HCT116 (cell line): ENCODE data around the gene CDCP1. TPM values are rescaled to one million over a fixed set of nuclear protein-coding genes. Genes with fewer than 3 reads are reported as not detected.

Experiments used
- ATAC-seq: fragments of 200-7000 bp; cut with Tn5 transposase; 2 replicates; pipeline ENCODE4 v1.9.1; 2020; ENCODE audit warnings: mild to moderate bottlenecking, moderate library complexity
- BruUV-seq: library from RNA; stranded (reverse); fragments of 400-500 nt; replicated peaks from 2 replicates; lab custom pipeline; 2021; lab: Mats Ljungman, UMichigan
- CTCF ChIA-PET: fragments of 300-600 bp; sonication (Branson Sonifier 250); formaldehyde crosslinking; loops from one replicate; lab custom pipeline; 2021; ENCODE audit warnings: antibody characterized with exemption; lab: Charles Lee
- POLR2A ChIA-PET: fragments of 300-600, 350-600 bp; sonication (Branson Sonifier 250); formaldehyde crosslinking; loops from one replicate; lab custom pipeline; 2021; ENCODE audit warnings: antibody characterized with exemption; lab: Charles Lee
- RAD21 ChIA-PET, 2 experiments: fragments of 300-600 bp; sonication (Branson Sonifier 250); formaldehyde crosslinking; loops; one replicate each; lab custom pipeline; 2023; ENCODE audit warnings: low total read pairs in 2 of 2; ENCODE audit not compliant: uncharacterized antibody in 2 of 2, unreplicated experiment in 2 of 2, low non-redundant PET in 1 of 2; lab: Charles Lee
- DNase-seq: peaks from one replicate; pipeline ENCODE4 v3.0.0-alpha.2; 2010; ENCODE audit warnings: low read depth, low spot score
- H2AFZ ChIP-seq: fragments of 200-600 bp; shearing (Covaris generic), sonication (generic); 2 replicates; pipeline ENCODE4 v1.6.1; 2017; ENCODE audit warnings: low read depth, mixed run types, mixed read lengths, antibody characterized with exemption, low read length; ENCODE audit not compliant: poor library complexity, severe bottlenecking
- H3K27ac ChIP-seq: 2 replicates; pipeline ENCODE4 v1.5.1; 2012; ENCODE audit warnings: low read depth, low read length
- H3K27me3 ChIP-seq: fragments of 200-600 bp; sonication (generic); 2 replicates; pipeline ENCODE4 v1.6.1; 2016; ENCODE audit warnings: mixed run types, low read length, mixed read lengths; ENCODE audit not compliant: insufficient read depth
- H3K36me3 ChIP-seq, 2 experiments: fragments of 200-500 bp in 1 of 2; fragments of 200-600 bp in 1 of 2; sonication (Bioruptor generic) in 1 of 2; sonication (generic) in 1 of 2; 2 replicates each; pipeline versions ENCODE4 v1.5.1 to v1.6.1; 2014 to 2016; ENCODE audit warnings: low read length in 2 of 2, inconsistent platforms in 1 of 2, mixed read lengths in 1 of 2, mixed run types in 1 of 2; ENCODE audit not compliant: insufficient read depth in 2 of 2, control insufficient read depth in 1 of 2
- H3K4me1 ChIP-seq, 2 experiments: fragments of 200-600 bp in 1 of 2; sonication (generic) in 1 of 2; 2 replicates each; pipeline versions ENCODE4 v1.5.1 to v1.6.1; 2012 to 2017; ENCODE audit warnings: low read length in 2 of 2, inconsistent platforms in 1 of 2, mild to moderate bottlenecking in 1 of 2, mixed read lengths in 1 of 2, mixed run types in 1 of 2, moderate library complexity in 1 of 2; ENCODE audit not compliant: insufficient read depth in 2 of 2, control insufficient read depth in 1 of 2
- H3K4me2 ChIP-seq: fragments of 200-600 bp; sonication (generic); 2 replicates; pipeline ENCODE4 v1.6.1; 2017; ENCODE audit warnings: mixed run types, low read length, mixed read lengths
- H3K4me3 ChIP-seq, 2 experiments: fragments of 200-600 bp in 1 of 2; sonication (generic) in 1 of 2; replicated peaks in 1 of 2; 2 replicates each; pipeline ENCODE4 v1.5.1; 2011 to 2016; ENCODE audit warnings: low read length in 2 of 2, control low read depth in 1 of 2, low read depth in 1 of 2, mild to moderate bottlenecking in 1 of 2, mixed read lengths in 1 of 2, mixed run types in 1 of 2
- H3K79me2 ChIP-seq: fragments of 200-600 bp; sonication (generic); 2 replicates; pipeline ENCODE4 v1.6.1; 2017; ENCODE audit warnings: mild to moderate bottlenecking, mixed run types, low read length, moderate library complexity, mixed read lengths; ENCODE audit not compliant: insufficient read depth
- H3K9ac ChIP-seq: fragments of 200-600 bp; sonication (generic); 2 replicates; pipeline ENCODE4 v1.6.1; 2016; ENCODE audit warnings: low read length, mixed read lengths
- H3K9me2 ChIP-seq: fragments of 200-600 bp; sonication (generic), shearing (Covaris generic); 2 replicates; pipeline ENCODE4 v1.6.1; 2017; ENCODE audit warnings: mixed run types, mild to moderate bottlenecking, moderate library complexity; ENCODE audit not compliant: insufficient read depth
- H3K9me3 ChIP-seq, 2 experiments: fragments of 200-500 bp in 1 of 2; fragments of 200-600 bp in 1 of 2; sonication (Bioruptor generic) in 1 of 2; sonication (generic) in 1 of 2; 2 replicates each; pipeline ENCODE4 v1.6.1; 2014 to 2017; ENCODE audit warnings: low read length in 2 of 2, mixed read lengths in 2 of 2, inconsistent platforms in 1 of 2, low read depth in 1 of 2, mild to moderate bottlenecking in 1 of 2, mixed run types in 1 of 2, moderate library complexity in 1 of 2; ENCODE audit not compliant: control insufficient read depth in 1 of 2, insufficient read depth in 1 of 2
- H4K20me1 ChIP-seq: fragments of 200-600 bp; sonication (generic), shearing (Covaris generic); 2 replicates; pipeline ENCODE4 v1.6.1; 2017; ENCODE audit warnings: mixed run types, mild to moderate bottlenecking, moderate library complexity; ENCODE audit not compliant: insufficient read depth
- ATF3 ChIP-seq: IDR thresholded peaks from 2 replicates; pipeline ENCODE4 v1.6.1; 2012
- CBX3 ChIP-seq: IDR thresholded peaks from 2 replicates; pipeline ENCODE4 v1.6.1; 2012; ENCODE audit warnings: low read depth
- CEBPB ChIP-seq: IDR thresholded peaks from 2 replicates; pipeline ENCODE4 v1.6.1; 2012; ENCODE audit warnings: low read depth
- CTCF ChIP-seq, 3 experiments: fragments of 200-600 bp in 1 of 3; sonication (generic) in 1 of 3; IDR thresholded peaks in 2 of 3; conservative IDR thresholded peaks in 1 of 3; 2 replicates each; pipeline ENCODE4 v1.5.1; 2012 to 2017; ENCODE audit warnings: low read depth in 2 of 3, low read length in 2 of 3, antibody characterized with exemption in 1 of 3, borderline replicate concordance in 1 of 3, control low read depth in 1 of 3, mild to moderate bottlenecking in 1 of 3, mixed read lengths in 1 of 3, mixed run types in 1 of 3, moderate library complexity in 1 of 3; ENCODE audit not compliant: insufficient read depth in 1 of 3
- EGR1 ChIP-seq: IDR thresholded peaks from 2 replicates; pipeline ENCODE4 v1.6.1; 2012; ENCODE audit warnings: low read depth
- EZH2 ChIP-seq: fragments of 200-600 bp; sonication (generic); IDR thresholded peaks from 2 replicates; pipeline ENCODE4 v1.6.1; 2017; ENCODE audit warnings: antibody characterized with exemption, mixed run types
- EZH2phosphoT487 ChIP-seq: fragments of 200-600 bp; IDR thresholded peaks from 2 replicates; pipeline ENCODE4 v1.6.1; 2018; ENCODE audit warnings: antibody characterized with exemption, borderline replicate concordance
- FOSL1 ChIP-seq: IDR thresholded peaks from 2 replicates; pipeline ENCODE4 v1.6.1; 2012; ENCODE audit warnings: low read depth
- JUND ChIP-seq: IDR thresholded peaks from 2 replicates; pipeline ENCODE4 v1.6.1; 2012
- MAX ChIP-seq: IDR thresholded peaks from 2 replicates; pipeline ENCODE4 v1.6.1; 2012
- POLR2A ChIP-seq: IDR thresholded peaks from 2 replicates; pipeline ENCODE4 v1.7.0; 2011; ENCODE audit warnings: borderline replicate concordance; ENCODE audit not compliant: insufficient read depth, insufficient read length; ENCODE audit errors: extremely low read depth
- POLR2AphosphoS5 ChIP-seq: IDR thresholded peaks from 2 replicates; pipeline ENCODE4 v1.6.1; 2011; ENCODE audit warnings: mild to moderate bottlenecking, low read depth, low read length, moderate library complexity
- RAD21 ChIP-seq: IDR thresholded peaks from 2 replicates; pipeline ENCODE4 v1.6.1; 2012; ENCODE audit warnings: low read depth, mild to moderate bottlenecking
- SP1 ChIP-seq: IDR thresholded peaks from 2 replicates; pipeline ENCODE4 v1.6.1; 2012; ENCODE audit warnings: low read depth
- SRF ChIP-seq: IDR thresholded peaks from 2 replicates; pipeline ENCODE4 v1.6.1; 2012; ENCODE audit warnings: low read depth
- TCF7L2 ChIP-seq: IDR thresholded peaks from 2 replicates; pipeline ENCODE4 v1.7.0; 2011; ENCODE audit warnings: borderline replicate concordance, inconsistent platforms; ENCODE audit not compliant: insufficient read depth, insufficient read length; ENCODE audit errors: extremely low read depth
- YY1 ChIP-seq: IDR thresholded peaks from 2 replicates; pipeline ENCODE4 v1.6.1; 2011; ENCODE audit warnings: low read length, low read depth, moderate library complexity, mild to moderate bottlenecking; ENCODE audit not compliant: insufficient replicate concordance; ENCODE audit errors: extremely low read depth
- ZBTB33 ChIP-seq: IDR thresholded peaks from 2 replicates; pipeline ENCODE4 v1.6.1; 2011; ENCODE audit warnings: mild to moderate bottlenecking, low read length, moderate library complexity; ENCODE audit not compliant: insufficient replicate concordance; ENCODE audit errors: extremely low read depth
- ZFX ChIP-seq: fragments of 450-650 bp; IDR thresholded peaks from 2 replicates; pipeline ENCODE4 v1.6.1; 2017
- ZNF274 ChIP-seq: fragments of 200-500 bp; sonication (Bioruptor generic); IDR thresholded peaks from 2 replicates; pipeline ENCODE4 v1.6.1; 2014; ENCODE audit warnings: mild to moderate bottlenecking, low read depth, low read length, inconsistent platforms
- intact Hi-C: fragments of 100-400 bp; cut with micrococcal nuclease; formaldehyde crosslinking; loops from 2 replicates; pipeline ENCODE4 v1.10.0; 2022
- total RNA-seq: library from RNA; stranded (reverse); gene quantifications from one replicate; pipeline ENCODE4 v1.2.1, GENCODE V29; 2021; ENCODE audit not compliant: unreplicated experiment

Gene CDCP1
- total RNA-seq, 1 experiment from 2014 or later: 196 TPM

- H2AFZ ChIP-seq: no peak overlapping the region
- CTCF ChIA-PET: no interaction called here
Observed at GRCh38 chr3:45067941-45068340, 78.2 kb downstream of the CDCP1 start.

More at GRCh38 chr3:45067941-45068340, 78.2 kb downstream of the CDCP1 start:
- Histone ChIP-seq H3K79me2 (no peaks in the 10 kb centered on the region), H3K9me3 (no peaks in the 10 kb centered on the region), H4K20me1 (no peaks in the 10 kb centered on the region), H3K4me3 (no peak overlapping the region), H3K4me1 (peaks cover 0 to 32% of the 10 kb centered on the region in 2 experiments; a peak in 2 of 4 replicates), H3K9ac (no peak overlapping the region), H3K9me2 (no peaks in the 10 kb centered on the region), H3K27ac (no peak overlapping the region), H3K36me3 (no peaks in the 10 kb centered on the region), H3K4me2 (no peak overlapping the region), H3K27me3 (no peaks in the 10 kb centered on the region)
- TF ChIP-seq EZH2 (no peak), POLR2A (no peak), TCF7L2 (no peak), YY1 (no peak), ZNF274 (no peak), SP1 (no peak), CBX3 (no peak), MAX (no peak), JUND (no peak), EZH2phosphoT487 (no peak), FOSL1 (no peak), POLR2AphosphoS5 (no peak), ATF3 (no peak), EGR1 (no peak), CTCF (IDR thresholded peaks at IDR 0.05 in 2 of 3, conservative IDR thresholded peaks at IDR 0.05 in 1 of 3; ENCODE audit: borderline replicate concordance in 1 of 3, insufficient read depth in 1 of 3, low read depth in 2 of 3, low read length in 2 of 3) (no peak), SRF (no peak), ZFX (no peak), RAD21 (no peak), ZBTB33 (no peak), CEBPB (no peak)
- ATAC-seq (no peak), DNase-seq (no peak)
- intact Hi-C loops: no loop called here
- RAD21 ChIA-PET: no interaction called here
- BruUV-seq: no TSS peak
- POLR2A ChIA-PET: no interaction called here
